ENCODE measurements around the gene JARID2. TPM values are rescaled to one million over a fixed set of nuclear protein-coding genes. Genes with fewer than 3 reads are reported as not detected.

JARID2 gene
- total and polyA plus RNA-seq, 2 of the 8 experiments (the other 6 are each of a cell fraction or from before 2014, with no cell fraction given): 60.1 to 239 TPM

DNA sequence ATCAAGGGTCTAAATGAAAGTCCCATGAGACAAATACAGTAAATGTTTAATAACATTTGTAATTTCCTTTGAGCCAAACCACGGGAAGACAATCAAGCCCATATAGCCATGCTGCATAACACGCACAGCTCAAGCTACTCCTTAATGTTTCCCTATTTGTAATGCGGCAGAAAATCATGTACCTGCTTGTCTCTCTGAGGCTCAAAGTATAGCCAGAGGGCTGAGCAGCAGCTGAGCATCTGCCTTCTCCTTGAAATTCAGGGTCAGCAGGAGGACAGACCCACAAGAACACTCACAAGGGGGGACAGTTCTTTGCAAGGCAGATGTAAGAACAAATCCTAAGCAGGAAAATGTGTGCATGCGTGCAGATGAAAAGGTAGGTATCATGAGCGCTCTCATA, 45.8 kb upstream of the JARID2 start:
- no peak overlapping the region; the same call in 1 of the 2 replicates for H2BK12ac ChIP-seq (ENCODE audit: low read depth, low read length)
- 90% methylated on average over 5 of the region's 5 CpGs; no CpG with 5 or more reads in 1 of the 2 experiments for WGBS, 2 experiments (ENCODE audit: extremely low coverage in 1 of 2, insufficient coverage in 1 of 2, insufficient read length in 1 of 2, insufficient replicate concordance in 2 of 2, low coverage in 1 of 2, low lambda C conversion rate in 2 of 2, missing lambda C conversion rate in 1 of 2)
- H2AFZ ChIP-seq (ENCODE audit: low read length): no peak overlapping the region
- no peak overlapping the region for H3K4ac ChIP-seq (replicated peaks; ENCODE audit: insufficient read length, low read depth, low read length)
- H3K23me2 ChIP-seq (ENCODE audit: low read depth, low read length): no peaks in the 10 kb centered on the region
- H2AK5ac ChIP-seq (ENCODE audit: low read depth, low read length): no peak overlapping the region
- H3K4me2 ChIP-seq (ENCODE audit: insufficient read depth in 1 of 2, low read depth in 2 of 2, low read length in 2 of 2): no peak overlapping the region
- DNase-seq (ENCODE audit: low read depth in 1 of 2, low spot score in 2 of 2) (no peak), FAIRE-seq (no peak)
- CTCF ChIA-PET (ENCODE audit: partially characterized antibody): interaction anchor here (0.6 to 1.4 kb wide), 2 partner anchors 30 to 69 kb away, joined by 3 to 4 read pairs; no protein-coding TSS in a partner anchor
- no peaks in the 10 kb centered on the region for H3K79me1 ChIP-seq (ENCODE audit: low read depth, low read length)
- no peaks in the 10 kb centered on the region for H3K9me3 ChIP-seq (ENCODE audit: insufficient read depth in 2 of 2, low read depth in 1 of 2, low read length in 1 of 2)
- H3K79me2 ChIP-seq (ENCODE audit: control insufficient read depth in 1 of 2, insufficient read depth in 2 of 2, low read length in 2 of 2): no peaks in the 10 kb centered on the region
- H3K36me3 ChIP-seq (ENCODE audit: control insufficient read depth in 2 of 4, insufficient read depth in 4 of 4, low read length in 3 of 4): no peaks in the 10 kb centered on the region
- H3K18ac ChIP-seq (ENCODE audit: extremely low read depth, low read length): no peak overlapping the region
- no peak overlapping the region for H2BK5ac ChIP-seq (ENCODE audit: low read depth, low read length)
- no peaks in the 10 kb centered on the region for H4K20me1 ChIP-seq (replicated peaks in 1 of 2; ENCODE audit: control insufficient read depth in 1 of 2, insufficient read depth in 2 of 2, low read length in 2 of 2)
- H3K4me1 ChIP-seq (replicated peaks in 1 of 4; ENCODE audit: control insufficient read depth in 3 of 4, insufficient read depth in 4 of 4, low read length in 3 of 4): peaks cover 0 to 1% (median 0%) of the 10 kb centered on the region in 4 experiments; a peak in 1 of 7 replicates
- H3K56ac ChIP-seq (replicated peaks; ENCODE audit: insufficient read length, low read depth, low read length): no peak overlapping the region
- no peak overlapping the region for H3K27ac ChIP-seq (ENCODE audit: low read depth, low read length)
- H3K14ac ChIP-seq (ENCODE audit: insufficient read length): no peak overlapping the region
- H2BK120ac ChIP-seq (replicated peaks; ENCODE audit: low read depth, low read length): no peak overlapping the region
- H4K91ac ChIP-seq (replicated peaks; ENCODE audit: insufficient read length, low read length): no peak overlapping the region
- no peak overlapping the region for H2BK20ac ChIP-seq (ENCODE audit: low read length)
- no peak overlapping the region for H3K23ac ChIP-seq (ENCODE audit: insufficient read length)
- POLR2A ChIA-PET (ENCODE audit: partially characterized antibody): interaction anchor here (0.6 kb wide), 1 partner anchor 76 kb away, joined by 4 read pairs; no protein-coding TSS in a partner anchor
- H2BK15ac ChIP-seq (ENCODE audit: low read length): no peak overlapping the region
- H3K9ac ChIP-seq (replicated peaks in 1 of 4; ENCODE audit: extremely low read depth in 1 of 4, low read depth in 3 of 4, low read length in 3 of 4): no peak overlapping the region
- no peak overlapping the region for H4K5ac ChIP-seq (ENCODE audit: insufficient read length, low read depth, low read length)
- no peak overlapping the region for H4K8ac ChIP-seq (ENCODE audit: extremely low read depth, insufficient read depth, low read length)
- H3K4me3 ChIP-seq (ENCODE audit: extremely low read depth in 1 of 4, insufficient read depth in 2 of 4, low read depth in 3 of 4, low read length in 4 of 4): no peak overlapping the region
- no peaks in the 10 kb centered on the region for H3K27me3 ChIP-seq (replicated peaks in 1 of 4; ENCODE audit: control insufficient read depth in 3 of 4, extremely low read depth in 1 of 4, insufficient read depth in 3 of 4, low read length in 3 of 4)
- TF ChIP-seq SIRT6 (IDR thresholded peaks at IDR 0.05; ENCODE audit: low read length): no peak
